PFSK-1 (cell line): ENCODE measurements around the gene ZNF174.

ENCODE experiments used
- FOXP2 ChIP-seq: optimal IDR thresholded peaks from 2 replicates; pipeline ENCODE3; 2011; ENCODE audit warnings: borderline replicate concordance, control low read depth, inconsistent platforms; ENCODE audit not compliant: insufficient read depth; ENCODE audit errors: extremely low read length, extremely low read depth
- POLR2AphosphoS5 ChIP-seq: IDR thresholded peaks from 2 replicates; pipeline ENCODE4 v1.6.1; 2012; ENCODE audit warnings: low read depth, mild to moderate bottlenecking, control low read depth, low read length, moderate library complexity
- SIN3A ChIP-seq: IDR thresholded peaks from 2 replicates; pipeline ENCODE4 v1.6.1; 2012; ENCODE audit warnings: mild to moderate bottlenecking, low read length, moderate library complexity, borderline replicate concordance; ENCODE audit not compliant: insufficient read depth
- TAF1 ChIP-seq: IDR thresholded peaks from 2 replicates; pipeline ENCODE4 v1.6.1; 2012; ENCODE audit warnings: low read length, control low read depth, borderline replicate concordance; ENCODE audit not compliant: insufficient read depth
- TF ChIP-seq, protein P1 (sequence below), 2 experiments: IDR thresholded peaks; 2 replicates each; pipeline versions ENCODE4 v1.6.1 to v1.8.0; 2011 to 2012; ENCODE audit warnings: low read depth in 2 of 2, low read length in 2 of 2, control low read depth in 1 of 2, inconsistent platforms in 1 of 2, mild to moderate bottlenecking in 1 of 2, moderate library complexity in 1 of 2; ENCODE audit not compliant: insufficient read depth in 1 of 2

Gene ZNF174

DNA sequence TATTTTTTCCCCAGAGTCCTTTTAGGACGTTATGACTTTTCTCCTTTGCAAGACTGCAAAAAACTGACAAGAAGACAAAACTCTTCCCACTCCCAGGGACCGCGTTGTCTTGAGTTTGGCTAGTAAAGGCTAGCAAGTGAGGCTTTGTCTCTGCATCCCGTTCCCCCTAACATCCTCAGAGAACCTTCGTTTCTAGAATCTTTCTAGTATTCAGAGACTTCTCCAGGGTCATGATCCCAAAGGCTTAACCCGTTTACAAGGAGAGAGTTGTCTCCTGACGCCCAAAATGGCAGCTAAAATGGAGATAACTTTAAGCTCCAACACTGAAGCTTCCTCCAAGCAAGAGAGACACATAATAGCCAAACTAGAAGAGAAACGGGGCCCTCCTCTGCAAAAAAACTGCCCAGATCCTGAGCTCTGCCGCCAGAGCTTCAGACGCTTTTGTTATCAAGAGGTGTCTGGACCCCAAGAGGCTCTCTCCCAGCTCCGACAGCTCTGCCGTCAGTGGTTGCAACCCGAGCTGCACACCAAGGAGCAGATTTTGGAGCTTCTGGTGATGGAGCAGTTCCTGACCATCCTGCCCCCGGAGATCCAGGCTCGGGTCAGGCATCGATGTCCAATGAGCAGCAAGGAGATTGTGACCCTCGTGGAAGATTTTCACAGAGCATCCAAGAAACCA, 843 bp downstream of the ZNF174 start:
- TF ChIP-seq TAF1 (no peak), FOXP2 (no peak), POLR2AphosphoS5 (no peak), SIN3A (no peak)
- TF ChIP-seq, protein P1, sequence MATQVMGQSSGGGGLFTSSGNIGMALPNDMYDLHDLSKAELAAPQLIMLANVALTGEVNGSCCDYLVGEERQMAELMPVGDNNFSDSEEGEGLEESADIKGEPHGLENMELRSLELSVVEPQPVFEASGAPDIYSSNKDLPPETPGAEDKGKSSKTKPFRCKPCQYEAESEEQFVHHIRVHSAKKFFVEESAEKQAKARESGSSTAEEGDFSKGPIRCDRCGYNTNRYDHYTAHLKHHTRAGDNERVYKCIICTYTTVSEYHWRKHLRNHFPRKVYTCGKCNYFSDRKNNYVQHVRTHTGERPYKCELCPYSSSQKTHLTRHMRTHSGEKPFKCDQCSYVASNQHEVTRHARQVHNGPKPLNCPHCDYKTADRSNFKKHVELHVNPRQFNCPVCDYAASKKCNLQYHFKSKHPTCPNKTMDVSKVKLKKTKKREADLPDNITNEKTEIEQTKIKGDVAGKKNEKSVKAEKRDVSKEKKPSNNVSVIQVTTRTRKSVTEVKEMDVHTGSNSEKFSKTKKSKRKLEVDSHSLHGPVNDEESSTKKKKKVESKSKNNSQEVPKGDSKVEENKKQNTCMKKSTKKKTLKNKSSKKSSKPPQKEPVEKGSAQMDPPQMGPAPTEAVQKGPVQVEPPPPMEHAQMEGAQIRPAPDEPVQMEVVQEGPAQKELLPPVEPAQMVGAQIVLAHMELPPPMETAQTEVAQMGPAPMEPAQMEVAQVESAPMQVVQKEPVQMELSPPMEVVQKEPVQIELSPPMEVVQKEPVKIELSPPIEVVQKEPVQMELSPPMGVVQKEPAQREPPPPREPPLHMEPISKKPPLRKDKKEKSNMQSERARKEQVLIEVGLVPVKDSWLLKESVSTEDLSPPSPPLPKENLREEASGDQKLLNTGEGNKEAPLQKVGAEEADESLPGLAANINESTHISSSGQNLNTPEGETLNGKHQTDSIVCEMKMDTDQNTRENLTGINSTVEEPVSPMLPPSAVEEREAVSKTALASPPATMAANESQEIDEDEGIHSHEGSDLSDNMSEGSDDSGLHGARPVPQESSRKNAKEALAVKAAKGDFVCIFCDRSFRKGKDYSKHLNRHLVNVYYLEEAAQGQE (IDR thresholded peaks at IDR 0.05; ENCODE audit: insufficient read depth in 1 of 2, low read depth in 2 of 2, low read length in 2 of 2), result no peak

DNA sequence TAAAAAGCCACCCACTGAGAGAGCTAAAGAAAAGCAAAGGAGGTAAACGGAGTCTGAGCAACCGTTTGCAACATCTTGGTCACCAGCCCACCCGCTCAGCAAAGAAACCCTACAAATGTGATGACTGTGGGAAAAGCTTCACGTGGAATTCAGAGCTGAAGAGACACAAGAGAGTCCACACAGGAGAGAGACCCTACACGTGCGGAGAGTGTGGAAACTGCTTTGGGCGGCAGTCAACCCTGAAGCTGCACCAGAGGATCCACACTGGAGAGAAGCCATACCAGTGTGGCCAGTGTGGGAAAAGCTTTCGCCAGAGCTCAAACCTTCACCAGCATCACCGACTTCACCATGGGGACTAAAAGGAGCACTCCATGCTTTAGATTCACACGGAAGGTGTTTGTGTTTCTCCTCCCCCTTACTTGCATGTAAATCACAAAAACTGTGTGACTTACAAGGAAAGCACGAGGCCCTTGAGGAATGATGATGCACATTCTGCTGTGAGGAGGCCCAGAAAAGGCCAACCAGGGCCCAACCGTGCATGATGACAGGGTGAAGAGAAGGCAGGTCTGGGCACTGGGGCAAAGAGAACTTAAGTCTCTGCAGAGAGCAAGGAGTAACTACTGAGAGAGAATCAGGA, 7.7 kb downstream of the ZNF174 start:
- TF ChIP-seq, protein P1 (IDR thresholded peaks at IDR 0.05; ENCODE audit: insufficient read depth in 1 of 2, low read depth in 2 of 2, low read length in 2 of 2), result no peak
- TF ChIP-seq TAF1, result no peak
- no peak for TF ChIP-seq SIN3A
- TF ChIP-seq FOXP2, result no peak
- TF ChIP-seq POLR2AphosphoS5, result no peak

DNA sequence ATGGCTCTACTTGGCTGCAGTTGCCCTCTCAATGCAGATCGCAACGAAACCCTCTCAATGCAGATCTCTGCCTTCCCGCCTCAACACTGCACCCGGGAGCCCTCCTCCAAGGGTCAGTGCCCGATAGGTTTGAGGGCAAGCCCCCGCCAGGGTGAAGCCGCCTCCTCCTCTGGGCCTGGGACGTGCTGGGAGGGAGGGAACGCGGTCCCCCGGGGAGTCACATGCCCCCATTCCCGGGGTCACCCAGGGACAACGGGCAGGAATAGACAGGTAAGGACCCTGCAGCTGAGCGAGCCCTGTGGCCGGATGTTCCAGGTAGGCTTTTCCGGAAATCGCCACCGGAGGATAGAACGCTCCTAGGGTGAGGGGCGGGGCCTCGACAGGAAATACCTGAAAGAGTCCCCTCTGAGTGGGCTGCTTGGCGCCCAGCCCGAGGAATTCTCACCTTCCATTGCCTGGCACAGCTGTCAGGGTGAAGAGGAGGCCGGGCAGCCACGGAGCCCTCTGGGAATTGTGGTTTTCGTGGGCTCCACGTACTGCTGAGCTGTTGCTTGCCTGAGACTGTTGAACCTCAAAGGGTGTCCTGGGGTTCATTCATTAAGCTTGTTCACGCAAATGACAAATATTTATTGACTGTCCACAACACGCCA, 12.8 kb downstream of the ZNF174 start:
- no peak for TF ChIP-seq POLR2AphosphoS5
- TF ChIP-seq, protein P1 (IDR thresholded peaks at IDR 0.05; ENCODE audit: insufficient read depth in 1 of 2, low read depth in 2 of 2, low read length in 2 of 2), result no peak
- no peak for TF ChIP-seq FOXP2
- no peak for TF ChIP-seq TAF1
- TF ChIP-seq SIN3A, result no peak

DNA sequence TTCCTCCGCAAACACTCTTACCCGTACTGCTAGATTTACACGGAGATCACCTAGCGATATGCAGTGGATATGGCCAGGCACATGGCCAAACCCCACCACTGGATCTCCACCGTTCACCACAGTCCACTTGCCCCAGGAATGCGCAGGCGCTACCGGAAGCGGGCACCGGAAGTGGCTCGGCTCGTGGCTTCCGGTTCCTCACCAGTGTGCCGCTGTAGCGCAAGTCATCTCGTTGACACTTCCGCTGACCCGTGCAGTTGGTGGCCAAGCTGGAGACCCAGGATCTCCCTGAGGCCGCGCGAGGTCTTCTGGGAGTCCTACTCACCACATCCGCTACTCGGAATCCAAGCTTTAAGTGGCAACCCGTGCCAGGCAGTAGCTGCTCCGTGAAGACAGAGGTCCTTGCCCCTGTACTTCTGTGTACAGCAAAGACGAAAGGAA, 30.8 kb downstream of the ZNF174 start:
- TF ChIP-seq FOXP2 (no peak), TAF1 (no peak), SIN3A (no peak), POLR2AphosphoS5 (no peak)
- TF ChIP-seq, protein P1 (IDR thresholded peaks at IDR 0.05; ENCODE audit: insufficient read depth in 1 of 2, low read depth in 2 of 2, low read length in 2 of 2), result no peak
